DOHH2 (cell line): Measurements from ENCODE around the gene ARL15.
"Not testable (repeated sequence)": the region's sequence is repeated elsewhere in the genome, so short reads cannot be mapped to it uniquely, and the experiment has no call there.

Source experiments
- CTCF ChIP-seq: fragments of 200-600 bp; sonication (generic); IDR thresholded peaks from one replicate; pipeline ENCODE4 v1.5.1; 2014; ENCODE audit warnings: antibody characterized with exemption, mild to moderate bottlenecking, low read depth, low read length; ENCODE audit not compliant: poor library complexity, severe bottlenecking
- EZH2phosphoT487 ChIP-seq: fragments of 200-600 bp; sonication (generic); IDR thresholded peaks from 2 replicates; pipeline ENCODE4 v1.6.1; 2017; ENCODE audit warnings: borderline replicate concordance, mild to moderate bottlenecking, antibody characterized with exemption, low read length, moderate library complexity, mixed read lengths

GRCh38 chr5:53982319-53982718 is 328.1 kb downstream of the ARL15 start:
- TF ChIP-seq CTCF, EZH2phosphoT487: not testable (repeated sequence)
